ENCODE measurements around the gene RDH11. TPM values are rescaled to one million over a fixed set of nuclear protein-coding genes. Genes with fewer than 3 reads are reported as not detected.

Gene RDH11
- total and polyA plus RNA-seq, 2 experiments from 2014 or later = 95.2 to 139 TPM

GRCh38 chr14:67644428-67644827 is 51.1 kb downstream of the RDH11 start (continued):
- TF ChIP-seq, protein P1, sequence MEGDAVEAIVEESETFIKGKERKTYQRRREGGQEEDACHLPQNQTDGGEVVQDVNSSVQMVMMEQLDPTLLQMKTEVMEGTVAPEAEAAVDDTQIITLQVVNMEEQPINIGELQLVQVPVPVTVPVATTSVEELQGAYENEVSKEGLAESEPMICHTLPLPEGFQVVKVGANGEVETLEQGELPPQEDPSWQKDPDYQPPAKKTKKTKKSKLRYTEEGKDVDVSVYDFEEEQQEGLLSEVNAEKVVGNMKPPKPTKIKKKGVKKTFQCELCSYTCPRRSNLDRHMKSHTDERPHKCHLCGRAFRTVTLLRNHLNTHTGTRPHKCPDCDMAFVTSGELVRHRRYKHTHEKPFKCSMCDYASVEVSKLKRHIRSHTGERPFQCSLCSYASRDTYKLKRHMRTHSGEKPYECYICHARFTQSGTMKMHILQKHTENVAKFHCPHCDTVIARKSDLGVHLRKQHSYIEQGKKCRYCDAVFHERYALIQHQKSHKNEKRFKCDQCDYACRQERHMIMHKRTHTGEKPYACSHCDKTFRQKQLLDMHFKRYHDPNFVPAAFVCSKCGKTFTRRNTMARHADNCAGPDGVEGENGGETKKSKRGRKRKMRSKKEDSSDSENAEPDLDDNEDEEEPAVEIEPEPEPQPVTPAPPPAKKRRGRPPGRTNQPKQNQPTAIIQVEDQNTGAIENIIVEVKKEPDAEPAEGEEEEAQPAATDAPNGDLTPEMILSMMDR (conservative IDR thresholded peaks at IDR 0.05; ENCODE audit: low read depth in 2 of 2) = no peak
- TF ChIP-seq STAT1 (IDR thresholded peaks at IDR 0.05; ENCODE audit: unreplicated experiment) = no peak
- no peak for TF ChIP-seq NANOG (IDR thresholded peaks at IDR 0.05; ENCODE audit: borderline replicate concordance)
- no peak for TF ChIP-seq EZH2 (IDR thresholded peaks at IDR 0.05; ENCODE audit: low read depth, unreplicated experiment)
- TF ChIP-seq CREB1 (CRISPR knock-in tag; IDR thresholded peaks at IDR 0.05; ENCODE audit: low read depth) = no peak
- no peak for TF ChIP-seq REST (IDR thresholded peaks at IDR 0.05; ENCODE audit: unreplicated experiment)
- TF ChIP-seq ZNF114 (CRISPR knock-in tag; IDR thresholded peaks at IDR 0.05) = no peak
- TF ChIP-seq EZH2phosphoT487 (IDR thresholded peaks at IDR 0.05; ENCODE audit: unreplicated experiment) = no peak
- no peak for TF ChIP-seq POLR2AphosphoS5 (IDR thresholded peaks at IDR 0.05; ENCODE audit: low read depth)
- TF ChIP-seq ZNF331 (CRISPR knock-in tag; IDR thresholded peaks at IDR 0.05; ENCODE audit: low read depth) = no peak

DNA sequence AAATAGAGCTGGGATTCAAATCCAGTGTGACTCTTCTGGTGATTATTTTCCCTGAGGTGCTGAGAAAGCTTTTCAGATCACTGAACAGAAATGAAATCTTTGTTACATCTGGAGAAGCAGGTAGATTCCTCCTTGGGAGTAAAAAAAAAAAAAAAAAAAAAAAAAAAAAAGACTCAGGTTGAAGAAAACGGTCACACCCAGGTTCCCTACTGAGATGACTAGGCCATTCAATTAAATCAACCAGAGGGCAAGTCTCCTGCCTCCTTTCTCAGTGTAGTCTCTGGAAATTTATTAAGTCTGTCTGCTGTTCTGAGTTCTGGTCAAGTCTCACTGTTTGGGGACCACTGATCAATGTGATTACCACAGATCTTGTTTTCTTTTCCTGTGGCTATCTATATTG is 51.9 kb downstream of the RDH11 start:
- H3K4me2 ChIP-seq = no peak overlapping the region
- H3K27ac Mint-ChIP-seq = no peak overlapping the region
- no peaks in the 10 kb centered on the region for H3K27me3 ChIP-seq (ENCODE audit: insufficient read depth)
- no peaks in the 10 kb centered on the region for H3K9me2 ChIP-seq (ENCODE audit: insufficient read depth)
- peaks cover 3% of the 10 kb centered on the region for H3K27me3 Mint-ChIP-seq (ENCODE audit: insufficient read depth, low read depth, poor library complexity)
- no peaks in the 10 kb centered on the region for H3K9me3 Mint-ChIP-seq
- peaks cover 24% of the 10 kb centered on the region for H4K20me1 ChIP-seq (replicated peaks; ENCODE audit: insufficient read depth)
- H3K4me1 Mint-ChIP-seq = no peaks in the 10 kb centered on the region
- H3K36me3 Mint-ChIP-seq (ENCODE audit: low read depth) = peaks cover 13% of the 10 kb centered on the region; the same call in 2 of the 3 replicates
- no peak overlapping the region for H3K4me3 Mint-ChIP-seq
- H3K4me1 ChIP-seq (ENCODE audit: insufficient read depth) = no peaks in the 10 kb centered on the region
- H3K36me3 ChIP-seq (ENCODE audit: insufficient read depth) = peaks cover 17% of the 10 kb centered on the region
- H3K4me3 ChIP-seq = no peak overlapping the region
- no peaks in the 10 kb centered on the region for H3F3A ChIP-seq (replicated peaks; ENCODE audit: low read depth)
- no peak for DNase-seq (ENCODE audit: low spot score)
- ATAC-seq = no peak
- H2AFZ ChIP-seq = no peak overlapping the region
- H3K27ac ChIP-seq (ENCODE audit: low read depth) = no peak overlapping the region
- H3K79me2 ChIP-seq (replicated peaks; ENCODE audit: insufficient read depth) = no peaks in the 10 kb centered on the region
- no peak for TF ChIP-seq EZH2 (IDR thresholded peaks at IDR 0.05; ENCODE audit: low read depth, unreplicated experiment)
- no peak for TF ChIP-seq CREB1 (CRISPR knock-in tag; IDR thresholded peaks at IDR 0.05; ENCODE audit: low read depth)
- no peak for TF ChIP-seq REST (IDR thresholded peaks at IDR 0.05; ENCODE audit: unreplicated experiment)
